GM12878 (cell line): ENCODE results near the gene TSHR. TPM values are rescaled to one million over a fixed set of nuclear protein-coding genes. Genes with fewer than 3 reads are reported as not detected.

Source experiments
- ATAC-seq: fragments of 200-7000 bp; cut with Tn5 transposase; 3 replicates; pipeline ENCODE4 v1.9.1; 2020; ENCODE audit warnings: mild to moderate bottlenecking, moderate library complexity
- BruUV-seq: library from RNA; stranded (reverse); fragments of 400-500 nt; replicated peaks from 2 replicates; lab custom pipeline; 2021; lab: Mats Ljungman, UMichigan
- CTCF ChIA-PET: fragments of 300-600 bp; sonication (Branson Sonifier 250); formaldehyde crosslinking; extraction: SDS; loops from one replicate; lab custom pipeline; 2021; ENCODE audit warnings: inconsistent platforms; lab: Yijun Ruan, JAX
- POLR2A ChIA-PET: fragments of 350-600 bp; formaldehyde crosslinking; extraction: SDS; loops from one replicate; lab custom pipeline; 2021; ENCODE audit warnings: inconsistent platforms; lab: Charles Lee
- RAD21 ChIA-PET: fragments of 300-600 bp; sonication (Branson Sonifier 250); formaldehyde crosslinking; loops from one replicate; lab custom pipeline; 2023; ENCODE audit warnings: antibody characterized with exemption; ENCODE audit not compliant: unreplicated experiment; lab: Charles Lee
- SMC1A ChIA-PET: fragments of 300-600 bp; sonication (Branson Sonifier 250); formaldehyde crosslinking; loops from one replicate; lab custom pipeline; 2023; ENCODE audit not compliant: unreplicated experiment, uncharacterized antibody; lab: Charles Lee
- DNase-seq: peaks from one replicate; pipeline ENCODE4 v3.0.0-alpha.2; 2011; ENCODE audit warnings: low read depth, low spot score
- FAIRE-seq: peaks from 3 replicates; lab custom pipeline; 2011; peaks lifted over from hg19 to GRCh38; lab: Jason Lieb, UNC
- H2AFZ ChIP-seq: 2 replicates; pipeline ENCODE4 v1.6.0; 2011; ENCODE audit warnings: low read depth, low read length, control low read depth; ENCODE audit not compliant: control insufficient read depth
- H3K27ac ChIP-seq: 2 replicates; pipeline ENCODE4 v1.5.1; 2011; ENCODE audit warnings: control low read depth; ENCODE audit not compliant: control insufficient read depth, insufficient read depth
- H3K27me3 ChIP-seq, 2 experiments: replicated peaks in 1 of 2; 2 replicates each; pipeline versions ENCODE4 v1.6.0 to v1.6.1; 2011; ENCODE audit warnings: low read length in 1 of 2; ENCODE audit not compliant: control insufficient read depth in 2 of 2, insufficient read depth in 2 of 2
- H3K36me3 ChIP-seq, 2 experiments: 2 replicates each; pipeline ENCODE4 v1.5.1; 2011; ENCODE audit warnings: low read length in 1 of 2; ENCODE audit not compliant: control insufficient read depth in 2 of 2, insufficient read depth in 2 of 2
- H3K4me1 ChIP-seq: 2 replicates; pipeline ENCODE4 v1.6.1; 2011; ENCODE audit warnings: mild to moderate bottlenecking, low read length, moderate library complexity, mixed read lengths; ENCODE audit not compliant: control insufficient read depth, insufficient read depth
- H3K4me2 ChIP-seq: 2 replicates; pipeline ENCODE4 v1.6.0; 2011; ENCODE audit warnings: control low read depth; ENCODE audit not compliant: control insufficient read depth, insufficient read depth
- H3K4me3 ChIP-seq: fragments of 200-600 bp; sonication (generic); 2 replicates; pipeline ENCODE4 v1.5.1; 2016
- H3K79me2 ChIP-seq: 2 replicates; pipeline ENCODE4 v1.6.0; 2011; ENCODE audit warnings: low read length; ENCODE audit not compliant: control insufficient read depth, insufficient read depth
- H3K9ac ChIP-seq: 2 replicates; pipeline ENCODE4 v1.8.0; 2011; ENCODE audit warnings: low read length, control low read depth, mixed read lengths; ENCODE audit not compliant: control insufficient read depth, insufficient read depth
- H3K9me3 ChIP-seq: replicated peaks from 3 replicates; pipeline ENCODE4 v1.5.1; 2011; ENCODE audit warnings: mild to moderate bottlenecking, low read length; ENCODE audit not compliant: control insufficient read depth, insufficient read depth
- H4K20me1 ChIP-seq: 2 replicates; pipeline ENCODE4 v1.6.0; 2011; ENCODE audit not compliant: control insufficient read depth, insufficient read depth
- BHLHE40 ChIP-seq, 2 experiments: fragments of 450-650 bp in 1 of 2; IDR thresholded peaks; 2 replicates each; pipeline ENCODE4 v1.6.1; 2011 to 2017; ENCODE audit warnings: low read depth in 2 of 2, borderline replicate concordance in 1 of 2, improper control_type of control experiment in 1 of 2, low read length in 1 of 2, mild to moderate bottlenecking in 1 of 2
- CREB1 ChIP-seq: IDR thresholded peaks from 2 replicates; pipeline ENCODE4 v1.6.1; 2012; ENCODE audit warnings: low read depth, mild to moderate bottlenecking, inconsistent platforms
- DPF2 ChIP-seq: fragments of 450-650 bp; IDR thresholded peaks from 2 replicates; pipeline ENCODE4 v1.6.1; 2017; ENCODE audit warnings: mild to moderate bottlenecking
- IKZF2 ChIP-seq, 2 experiments: fragments of 450-650 bp; IDR thresholded peaks; 2 replicates each; pipeline ENCODE4 v1.6.1; 2017; ENCODE audit warnings: mild to moderate bottlenecking in 2 of 2, moderate library complexity in 2 of 2
- JUND ChIP-seq: IDR thresholded peaks from 2 replicates; pipeline ENCODE4 v1.6.1; 2012; ENCODE audit warnings: low read depth, mild to moderate bottlenecking, low read length, improper control_type of control experiment, moderate library complexity
- MTA2 ChIP-seq: fragments of 450-650 bp; IDR thresholded peaks from 2 replicates; pipeline ENCODE4 v1.6.1; 2016; ENCODE audit warnings: low read depth, mild to moderate bottlenecking, moderate library complexity
- NFIC ChIP-seq: IDR thresholded peaks from 2 replicates; pipeline ENCODE4 v1.6.1; 2012; ENCODE audit warnings: low read depth, mild to moderate bottlenecking, inconsistent platforms, low read length, moderate library complexity
- SPI1 ChIP-seq: IDR thresholded peaks from 2 replicates; pipeline ENCODE4 v1.6.1; 2011; ENCODE audit warnings: low read depth, mild to moderate bottlenecking, low read length, moderate library complexity, borderline replicate concordance; ENCODE audit not compliant: insufficient read depth
- WGBS: methylation state at CpG from one replicate; pipeline ENCODE4 v1.1.6; 2016; ENCODE audit warnings: low lambda C conversion rate; ENCODE audit not compliant: insufficient replicate concordance, insufficient coverage; ENCODE audit errors: missing lambda C conversion rate; 5-methylcytosine and 5-hydroxymethylcytosine counted together
- in situ Hi-C: fragments of 300-500 bp; cut with MboI; formaldehyde crosslinking; loops from 9 replicates; pipeline ENCODE4 v1.14.3; 2018; ENCODE audit warnings: mixed read lengths
- intact Hi-C: fragments of 100-400 bp; cut with micrococcal nuclease; formaldehyde crosslinking; loops from one replicate; pipeline ENCODE4 v1.14.2; 2022; ENCODE audit not compliant: unreplicated experiment
- polyA plus RNA-seq, 11 experiments: library from polyadenylated mRNA; depleted of rRNA in 4 of 11; unstranded in 6 of 11; stranded (reverse) in 5 of 11; fragments of >200 nt; fragmentation: Nextera tagmentation in 4 of 11; fragmentation: Illumina TruSeq in 1 of 11; extraction: Ambion mirVana in 4 of 11; extraction: Trizol in 1 of 11; gene quantifications; 1 replicate in 1 of 11; 2 replicates in 10 of 11; pipeline versions ENCODE4 v1.2.1 to v1.2.3, GENCODE V29; 2011 to 2016; ENCODE audit warnings: inconsistent platforms in 2 of 11, missing spikeins in 2 of 11, low read depth in 1 of 11
- total RNA-seq, 4 experiments: library from RNA; depleted of rRNA in 3 of 4; stranded (reverse); fragments of >200 nt in 3 of 4; fragmentation: Illumina TruSeq in 1 of 4; extraction: Trizol in 1 of 4; gene quantifications; 2 replicates each; pipeline versions ENCODE4 v1.2.1 to v1.2.3, GENCODE V29; 2013 to 2021
- TF ChIP-seq, protein P1 (sequence below): fragments of 150-350 bp; IDR thresholded peaks from 2 replicates; pipeline ENCODE4 v1.6.1; 2016; ENCODE audit warnings: low read depth, low read length
- TF ChIP-seq, protein P2 (sequence below): fragments of 450-650 bp; IDR thresholded peaks from 2 replicates; pipeline ENCODE4 v1.6.1; 2016; ENCODE audit warnings: mild to moderate bottlenecking
- TF ChIP-seq, protein P3 (sequence below): IDR thresholded peaks from 2 replicates; pipeline ENCODE4 v1.6.1; 2011; ENCODE audit warnings: mild to moderate bottlenecking, low read depth, low read length, moderate library complexity; ENCODE audit not compliant: insufficient replicate concordance

TSHR gene
- total and polyA plus RNA-seq, 10 of the 15 experiments (the other 5 are each of a cell fraction or from before 2014, with no cell fraction given): 0.06 to 0.31 TPM; not detected in 8

DNA sequence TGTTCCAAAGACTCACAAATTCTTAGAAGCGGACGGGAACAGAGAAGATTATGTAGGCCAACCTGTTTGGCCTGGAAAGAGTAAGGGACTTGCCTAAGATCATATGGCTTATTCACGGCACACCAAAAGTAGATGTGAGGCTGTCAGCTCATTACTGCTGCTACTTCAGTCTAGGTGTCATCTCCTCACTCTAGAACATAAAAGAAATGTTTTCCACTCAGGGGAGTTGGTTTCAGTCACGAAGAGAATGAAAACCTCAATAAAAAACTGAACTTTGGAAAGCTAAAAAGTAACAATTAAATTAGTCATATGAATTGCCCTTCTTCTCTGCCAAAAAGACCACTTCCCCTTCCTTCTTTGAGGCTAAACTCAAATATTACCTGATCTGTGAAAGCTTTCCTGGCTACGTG is 13.2 kb upstream of the TSHR start:
- H3K36me3 ChIP-seq: no peaks in the 10 kb centered on the region
- 2% methylated on average over 5 of the region's 5 CpGs for WGBS
- TF ChIP-seq, protein P1, sequence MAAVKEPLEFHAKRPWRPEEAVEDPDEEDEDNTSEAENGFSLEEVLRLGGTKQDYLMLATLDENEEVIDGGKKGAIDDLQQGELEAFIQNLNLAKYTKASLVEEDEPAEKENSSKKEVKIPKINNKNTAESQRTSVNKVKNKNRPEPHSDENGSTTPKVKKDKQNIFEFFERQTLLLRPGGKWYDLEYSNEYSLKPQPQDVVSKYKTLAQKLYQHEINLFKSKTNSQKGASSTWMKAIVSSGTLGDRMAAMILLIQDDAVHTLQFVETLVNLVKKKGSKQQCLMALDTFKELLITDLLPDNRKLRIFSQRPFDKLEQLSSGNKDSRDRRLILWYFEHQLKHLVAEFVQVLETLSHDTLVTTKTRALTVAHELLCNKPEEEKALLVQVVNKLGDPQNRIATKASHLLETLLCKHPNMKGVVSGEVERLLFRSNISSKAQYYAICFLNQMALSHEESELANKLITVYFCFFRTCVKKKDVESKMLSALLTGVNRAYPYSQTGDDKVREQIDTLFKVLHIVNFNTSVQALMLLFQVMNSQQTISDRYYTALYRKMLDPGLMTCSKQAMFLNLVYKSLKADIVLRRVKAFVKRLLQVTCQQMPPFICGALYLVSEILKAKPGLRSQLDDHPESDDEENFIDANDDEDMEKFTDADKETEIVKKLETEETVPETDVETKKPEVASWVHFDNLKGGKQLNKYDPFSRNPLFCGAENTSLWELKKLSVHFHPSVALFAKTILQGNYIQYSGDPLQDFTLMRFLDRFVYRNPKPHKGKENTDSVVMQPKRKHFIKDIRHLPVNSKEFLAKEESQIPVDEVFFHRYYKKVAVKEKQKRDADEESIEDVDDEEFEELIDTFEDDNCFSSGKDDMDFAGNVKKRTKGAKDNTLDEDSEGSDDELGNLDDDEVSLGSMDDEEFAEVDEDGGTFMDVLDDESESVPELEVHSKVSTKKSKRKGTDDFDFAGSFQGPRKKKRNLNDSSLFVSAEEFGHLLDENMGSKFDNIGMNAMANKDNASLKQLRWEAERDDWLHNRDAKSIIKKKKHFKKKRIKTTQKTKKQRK: no peak
- TF ChIP-seq, protein P2, sequence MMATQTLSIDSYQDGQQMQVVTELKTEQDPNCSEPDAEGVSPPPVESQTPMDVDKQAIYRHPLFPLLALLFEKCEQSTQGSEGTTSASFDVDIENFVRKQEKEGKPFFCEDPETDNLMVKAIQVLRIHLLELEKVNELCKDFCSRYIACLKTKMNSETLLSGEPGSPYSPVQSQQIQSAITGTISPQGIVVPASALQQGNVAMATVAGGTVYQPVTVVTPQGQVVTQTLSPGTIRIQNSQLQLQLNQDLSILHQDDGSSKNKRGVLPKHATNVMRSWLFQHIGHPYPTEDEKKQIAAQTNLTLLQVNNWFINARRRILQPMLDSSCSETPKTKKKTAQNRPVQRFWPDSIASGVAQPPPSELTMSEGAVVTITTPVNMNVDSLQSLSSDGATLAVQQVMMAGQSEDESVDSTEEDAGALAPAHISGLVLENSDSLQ: peak; percentile 23; the same call in 1 of the 2 replicates
- TF ChIP-seq MTA2 (peak; percentile 49; the same call in 1 of the 2 replicates), NFIC (peak; percentile 22; the same call in 1 of the 2 replicates), SPI1 (peak; percentile 77), CREB1 (no peak), JUND (no peak), DPF2 (0 out of 2 replicates have a peak, but pooled peaks have one; percentile 31), BHLHE40 (IDR thresholded peaks at IDR 0.05; ENCODE audit: borderline replicate concordance in 1 of 2, low read depth in 2 of 2, low read length in 1 of 2) (no peak), IKZF2 (IDR thresholded peaks at IDR 0.05) (peak in 1 of 2 experiments; percentile 25; a peak in 1 of 4 replicates)
- TF ChIP-seq, protein P3, sequence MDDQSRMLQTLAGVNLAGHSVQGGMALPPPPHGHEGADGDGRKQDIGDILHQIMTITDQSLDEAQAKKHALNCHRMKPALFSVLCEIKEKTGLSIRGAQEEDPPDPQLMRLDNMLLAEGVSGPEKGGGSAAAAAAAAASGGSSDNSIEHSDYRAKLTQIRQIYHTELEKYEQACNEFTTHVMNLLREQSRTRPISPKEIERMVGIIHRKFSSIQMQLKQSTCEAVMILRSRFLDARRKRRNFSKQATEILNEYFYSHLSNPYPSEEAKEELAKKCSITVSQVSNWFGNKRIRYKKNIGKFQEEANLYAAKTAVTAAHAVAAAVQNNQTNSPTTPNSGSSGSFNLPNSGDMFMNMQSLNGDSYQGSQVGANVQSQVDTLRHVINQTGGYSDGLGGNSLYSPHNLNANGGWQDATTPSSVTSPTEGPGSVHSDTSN: no peak
- DNase-seq: no peak
- no TSS peak for BruUV-seq
- H2AFZ ChIP-seq: peak overlapping the region; percentile 98
- ChIA-PET SMC1A (interaction anchor here (0.9 to 3.5 kb wide), 8 partner anchors 11 to 522 kb away, joined by 3 to 30 read pairs (median 4); no protein-coding TSS in a partner anchor), CTCF (interaction anchor here (0.6 to 1.7 kb wide), 6 partner anchors 11 to 522 kb away, joined by 3 to 8 read pairs (median 4); no protein-coding TSS in a partner anchor), POLR2A (interaction anchor here (0.6 to 1.7 kb wide), 3 partner anchors 11 to 320 kb away, joined by 3 to 9 read pairs (median 5); partner anchors contain the start of gene GTF2A1), RAD21 (interaction anchor here (0.9 to 1.8 kb wide), 5 partner anchors 11 to 228 kb away, joined by 3 to 7 read pairs (median 4); no protein-coding TSS in a partner anchor)
- H4K20me1 ChIP-seq: no peaks in the 10 kb centered on the region
- H3K79me2 ChIP-seq: no peaks in the 10 kb centered on the region
- no peaks in the 10 kb centered on the region for H3K27me3 ChIP-seq
- peak overlapping the region; percentile 74 for H3K9ac ChIP-seq
- peak overlapping the region; percentile 91 for H3K4me2 ChIP-seq
- H3K9me3 ChIP-seq: no peaks in the 10 kb centered on the region
- intact Hi-C loops (loop anchor here (5.0 kb wide), 1 partner anchor 275 kb away; no protein-coding TSS in a partner anchor), in situ Hi-C loops (no loop called here)
- no peaks in the 10 kb centered on the region for H3K4me1 ChIP-seq
- ATAC-seq: peak; percentile 52
- FAIRE-seq: no peak
- peak overlapping the region; percentile 78 for H3K27ac ChIP-seq
- H3K4me3 ChIP-seq: peak overlapping the region; percentile 60
